Stimulated activated naive CD8-positive, alpha-beta T cell treated with anti-CD3 and anti-CD28 coated beads, Interleukin-15, amount 100 ng/mL, for 72 hours (primary cell): ENCODE results near the gene GRPEL1.

Experiments used
- ATAC-seq: fragments of 150-1000 bp; cut with Tn5 transposase; 2 replicates; pipeline ENCODE4 v1.10.0; 2021; ENCODE audit warnings: mild to moderate bottlenecking, moderate library complexity
- DNase-seq, 2 donors: peaks; one replicate each; pipeline ENCODE4 v3.0.0; 2021 to 2022
- H3K27ac Mint-ChIP-seq, 2 donors: one replicate each; pipeline ENCODE4 v1.8.0; 2022; ENCODE audit warnings: mild to moderate bottlenecking in 2 of 2, mixed read lengths in 2 of 2, moderate library complexity in 2 of 2
- H3K27me3 Mint-ChIP-seq: one replicate; pipeline ENCODE4 v1.8.0; 2022; ENCODE audit warnings: mixed read lengths
- H3K4me1 Mint-ChIP-seq: one replicate; pipeline ENCODE4 v1.8.0; 2022; ENCODE audit warnings: mild to moderate bottlenecking, mixed read lengths
- H3K4me3 Mint-ChIP-seq, 2 donors: one replicate each; pipeline ENCODE4 v1.8.0; 2022; ENCODE audit warnings: mild to moderate bottlenecking in 2 of 2, mixed read lengths in 2 of 2, moderate library complexity in 1 of 2
- H3K9me3 Mint-ChIP-seq, 2 donors: one replicate each; pipeline ENCODE4 v1.8.0; 2022; ENCODE audit warnings: mixed read lengths in 2 of 2

GRPEL1 gene

GRCh38 chr4:7030856-7031255 lies 37.0 kb downstream of the GRPEL1 start:
- Mint-ChIP-seq H3K27me3 (no peaks in the 10 kb centered on the region), H3K4me3 (no peak overlapping the region), H3K27ac (no peak overlapping the region), H3K4me1 (peaks cover 9% of the 10 kb centered on the region), H3K9me3 (no peaks in the 10 kb centered on the region)
- DNase-seq (no peak), ATAC-seq (no peak)

- H3K4me1 Mint-ChIP-seq = peaks cover 9% of the 10 kb centered on the region
- H3K4me3 Mint-ChIP-seq = peak overlapping the region in 1 of 2 donors; percentile 42
- DNase-seq (no peak), ATAC-seq (no peak)
- no peak overlapping the region for H3K27ac Mint-ChIP-seq
- no peaks in the 10 kb centered on the region for H3K27me3 Mint-ChIP-seq
- no peaks in the 10 kb centered on the region for H3K9me3 Mint-ChIP-seq
These were observed 37.9 kb downstream of the GRPEL1 start for GRCh38 chr4:7029921-7030320.

- no peak for ATAC-seq
- H3K4me3 Mint-ChIP-seq = no peak overlapping the region
- H3K27ac Mint-ChIP-seq = no peak overlapping the region
- H3K4me1 Mint-ChIP-seq = peaks cover 9% of the 10 kb centered on the region
- no peaks in the 10 kb centered on the region for H3K27me3 Mint-ChIP-seq
- DNase-seq = no peak
- H3K9me3 Mint-ChIP-seq = no peaks in the 10 kb centered on the region
These were observed 38.7 kb downstream of the GRPEL1 start for GRCh38 chr4:7029212-7029611.

- DNase-seq (no peak), ATAC-seq (no peak)
- Mint-ChIP-seq H3K27me3 (no peaks in the 10 kb centered on the region), H3K27ac (no peak overlapping the region), H3K4me3 (no peak overlapping the region), H3K9me3 (no peaks in the 10 kb centered on the region), H3K4me1 (peaks cover 9% of the 10 kb centered on the region)
These were observed 40.0 kb downstream of the GRPEL1 start for GRCh38 chr4:7027913-7028312.

GRCh38 chr4:7027284-7027683 lies 40.6 kb downstream of the GRPEL1 start:
- ATAC-seq = no peak
- peaks cover 9% of the 10 kb centered on the region for H3K4me1 Mint-ChIP-seq
- H3K27ac Mint-ChIP-seq = peak overlapping the region in 1 of 2 donors; percentile 74
- no peaks in the 10 kb centered on the region for H3K27me3 Mint-ChIP-seq
- H3K9me3 Mint-ChIP-seq = no peaks in the 10 kb centered on the region
- no peak overlapping the region for H3K4me3 Mint-ChIP-seq
- no peak for DNase-seq

GRCh38 chr4:7026107-7026506 lies 41.8 kb downstream of the GRPEL1 start:
- no peak for ATAC-seq
- no peak for DNase-seq
- H3K9me3 Mint-ChIP-seq = no peaks in the 10 kb centered on the region
- H3K27ac Mint-ChIP-seq = no peak overlapping the region
- no peaks in the 10 kb centered on the region for H3K27me3 Mint-ChIP-seq
- H3K4me1 Mint-ChIP-seq = peaks cover 9% of the 10 kb centered on the region
- no peak overlapping the region for H3K4me3 Mint-ChIP-seq

GRCh38 chr4:7025040-7025602 lies 42.7 kb downstream of the GRPEL1 start:
- Mint-ChIP-seq H3K4me1 (peaks cover 9% of the 10 kb centered on the region), H3K27ac (no peak overlapping the region), H3K27me3 (no peaks in the 10 kb centered on the region), H3K4me3 (no peak overlapping the region), H3K9me3 (no peaks in the 10 kb centered on the region)
- ATAC-seq = no peak
- no peak for DNase-seq

GRCh38 chr4:7024336-7024890 lies 43.5 kb downstream of the GRPEL1 start:
- Mint-ChIP-seq H3K9me3 (no peaks in the 10 kb centered on the region), H3K4me3 (no peak overlapping the region), H3K4me1 (peaks cover 9% of the 10 kb centered on the region), H3K27ac (no peak overlapping the region), H3K27me3 (no peaks in the 10 kb centered on the region)
- ATAC-seq (no peak), DNase-seq (no peak)

GRCh38 chr4:7023901-7024300 lies 44.0 kb downstream of the GRPEL1 start:
- H3K27ac Mint-ChIP-seq = peak overlapping the region in 1 of 2 donors; percentile 46
- no peaks in the 10 kb centered on the region for H3K27me3 Mint-ChIP-seq
- no peak overlapping the region for H3K4me3 Mint-ChIP-seq
- H3K4me1 Mint-ChIP-seq = peaks cover 9% of the 10 kb centered on the region
- no peak for DNase-seq
- no peaks in the 10 kb centered on the region for H3K9me3 Mint-ChIP-seq
- ATAC-seq = no peak

- DNase-seq (no peak), ATAC-seq (no peak)
- no peak overlapping the region for H3K27ac Mint-ChIP-seq
- peaks cover 9% of the 10 kb centered on the region for H3K4me1 Mint-ChIP-seq
- no peaks in the 10 kb centered on the region for H3K27me3 Mint-ChIP-seq
- no peak overlapping the region for H3K4me3 Mint-ChIP-seq
- H3K9me3 Mint-ChIP-seq = no peaks in the 10 kb centered on the region
These were observed 44.4 kb downstream of the GRPEL1 start for GRCh38 chr4:7023486-7023885.

- H3K9me3 Mint-ChIP-seq = no peaks in the 10 kb centered on the region
- no peak overlapping the region for H3K27ac Mint-ChIP-seq
- no peak for ATAC-seq
- no peak overlapping the region for H3K4me3 Mint-ChIP-seq
- DNase-seq = no peak
- peaks cover 3% of the 10 kb centered on the region for H3K4me1 Mint-ChIP-seq
- no peaks in the 10 kb centered on the region for H3K27me3 Mint-ChIP-seq
These were observed 45.8 kb downstream of the GRPEL1 start for GRCh38 chr4:7021930-7022664.

GRCh38 chr4:7021355-7021754 lies 46.5 kb downstream of the GRPEL1 start:
- no peaks in the 10 kb centered on the region for H3K4me1 Mint-ChIP-seq
- H3K4me3 Mint-ChIP-seq = no peak overlapping the region
- H3K27ac Mint-ChIP-seq = peak overlapping the region in 1 of 2 donors; percentile 79
- ATAC-seq (no peak), DNase-seq (no peak)
- no peaks in the 10 kb centered on the region for H3K27me3 Mint-ChIP-seq
- no peaks in the 10 kb centered on the region for H3K9me3 Mint-ChIP-seq

- no peaks in the 10 kb centered on the region for H3K9me3 Mint-ChIP-seq
- peak overlapping the region in 1 of 2 donors; percentile 65 for H3K27ac Mint-ChIP-seq
- ATAC-seq = no peak
- H3K27me3 Mint-ChIP-seq = no peaks in the 10 kb centered on the region
- H3K4me1 Mint-ChIP-seq = no peaks in the 10 kb centered on the region
- DNase-seq = no peak
- no peak overlapping the region for H3K4me3 Mint-ChIP-seq
These were observed 47.0 kb downstream of the GRPEL1 start for GRCh38 chr4:7020856-7021255.

GRCh38 chr4:7020290-7020689 lies 47.6 kb downstream of the GRPEL1 start:
- ATAC-seq = no peak
- no peak for DNase-seq
- Mint-ChIP-seq H3K9me3 (no peaks in the 10 kb centered on the region), H3K4me3 (no peak overlapping the region), H3K27ac (no peak overlapping the region), H3K27me3 (no peaks in the 10 kb centered on the region), H3K4me1 (no peaks in the 10 kb centered on the region)

GRCh38 chr4:7019367-7019766 lies 48.5 kb downstream of the GRPEL1 start:
- no peaks in the 10 kb centered on the region for H3K27me3 Mint-ChIP-seq
- H3K4me1 Mint-ChIP-seq = no peaks in the 10 kb centered on the region
- no peak for ATAC-seq
- DNase-seq = no peak
- H3K9me3 Mint-ChIP-seq = no peaks in the 10 kb centered on the region
- H3K4me3 Mint-ChIP-seq = no peak overlapping the region
- H3K27ac Mint-ChIP-seq = peak overlapping the region; percentile 14 to 85

- H3K9me3 Mint-ChIP-seq = no peaks in the 10 kb centered on the region
- ATAC-seq (no peak), DNase-seq (no peak)
- H3K4me1 Mint-ChIP-seq = peaks cover 8% of the 10 kb centered on the region
- H3K27me3 Mint-ChIP-seq = no peaks in the 10 kb centered on the region
- H3K4me3 Mint-ChIP-seq = no peak overlapping the region
- no peak overlapping the region for H3K27ac Mint-ChIP-seq
These were observed 49.6 kb downstream of the GRPEL1 start for GRCh38 chr4:7018281-7018680.
